Smooth muscle cell (in vitro differentiated cells): ENCODE measurements around the gene PCP2. TPM values are rescaled to one million over a fixed set of nuclear protein-coding genes. Genes with fewer than 3 reads are reported as not detected.

Source experiments
- DNase-seq: peaks from one replicate; lab custom pipeline; 2025; ENCODE audit not compliant: unreplicated experiment; lab: John Stamatoyannopoulos, UW
- H2AFZ ChIP-seq: fragments of 200-600 bp; sonication (generic); 2 replicates; pipeline ENCODE4 v1.6.0; 2016; ENCODE audit warnings: antibody characterized with exemption, low read depth, mild to moderate bottlenecking
- H3F3A ChIP-seq: fragments of 200-600 bp; sonication (generic); 2 replicates; pipeline ENCODE4 v1.6.0; 2017; ENCODE audit warnings: antibody characterized with exemption, low read depth
- H3K27ac ChIP-seq: fragments of 200-600 bp; sonication (generic); 2 replicates; pipeline ENCODE4 v1.5.1; 2016; ENCODE audit warnings: low read depth, mild to moderate bottlenecking
- H3K27me3 ChIP-seq: fragments of 200-600 bp; sonication (generic); 2 replicates; pipeline ENCODE4 v1.6.1; 2016; ENCODE audit warnings: low read depth, mild to moderate bottlenecking
- H3K36me3 ChIP-seq: fragments of 200-600 bp; sonication (generic); 2 replicates; pipeline ENCODE4 v1.5.1; 2016; ENCODE audit warnings: low read depth
- H3K4me1 ChIP-seq: fragments of 200-600 bp; sonication (generic); 2 replicates; pipeline ENCODE4 v1.5.1; 2016; ENCODE audit warnings: low read depth
- H3K4me2 ChIP-seq: fragments of 200-600 bp; sonication (generic); 2 replicates; pipeline ENCODE4 v1.6.0; 2016; ENCODE audit warnings: mild to moderate bottlenecking
- H3K4me3 ChIP-seq: fragments of 200-600 bp; sonication (generic); 2 replicates; pipeline ENCODE4 v1.5.1; 2016; ENCODE audit warnings: mild to moderate bottlenecking
- H3K79me2 ChIP-seq: fragments of 200-600 bp; sonication (generic); 2 replicates; pipeline ENCODE4 v1.6.0; 2016; ENCODE audit warnings: low read depth, mild to moderate bottlenecking
- H3K9ac ChIP-seq: fragments of 200-600 bp; sonication (generic); 2 replicates; pipeline ENCODE4 v1.6.0; 2016; ENCODE audit warnings: low read depth
- H3K9me3 ChIP-seq: fragments of 200-600 bp; sonication (generic); replicated peaks from 2 replicates; pipeline ENCODE4 v1.5.1; 2016; ENCODE audit warnings: low read depth
- H4K20me1 ChIP-seq: fragments of 200-600 bp; sonication (generic); 2 replicates; pipeline ENCODE4 v1.6.0; 2016; ENCODE audit warnings: low read depth
- CTCF ChIP-seq: fragments of 200-600 bp; sonication (generic); IDR thresholded peaks from 2 replicates; pipeline ENCODE4 v1.5.1; 2017; ENCODE audit warnings: borderline replicate concordance, mild to moderate bottlenecking, antibody characterized with exemption; ENCODE audit not compliant: insufficient read depth, poor library complexity, severe bottlenecking
- WGBS: methylation state at CpG from one replicate; pipeline ENCODE4 v1.1.7; 2016; ENCODE audit warnings: low lambda C conversion rate; 5-methylcytosine and 5-hydroxymethylcytosine counted together
- polyA plus RNA-seq: library from polyadenylated mRNA; unstranded; fragments of >200 nt; fragmentation: Nextera tagmentation; extraction: Ambion mirVana; gene quantifications from 2 replicates; pipeline ENCODE4 v1.2.1, GENCODE V29; 2016
- total RNA-seq: library from RNA; depleted of rRNA; stranded (reverse); fragments of >200 nt; gene quantifications from 2 replicates; pipeline ENCODE4 v1.2.3, GENCODE V29; 2014

Gene PCP2
- total and polyA plus RNA-seq, 2 experiments from 2014 or later, result 0.35 TPM; not detected in 1

GRCh38 chr19:7680606-7681339 lies 47.3 kb upstream of the PCP2 start, which contains the start of gene TRAPPC5:
TRAPPC5 (plus strand) TSS chr19:7680833; CDS start chr19:7682254, 1,421 bp downstream.
- Histone ChIP-seq H3K4me2 (peak within 1 kb of the TSS; percentile 97), H3K79me2 (peaks cover 5% of the 10 kb centered on the region), H3K4me3 (peak within 1 kb of the TSS; percentile 100), H3K27me3 (peaks cover 12% of the 10 kb centered on the region), H4K20me1 (peaks cover 34% of the 10 kb centered on the region), H3K27ac (no peak within 1 kb of the TSS), H3K4me1 (no peaks in the 10 kb centered on the region), H3K36me3 (no peaks in the 10 kb centered on the region), H2AFZ (peak within 1 kb of the TSS; percentile 100), H3F3A (no peaks in the 10 kb centered on the region), H3K9me3 (no peaks in the 10 kb centered on the region), H3K9ac (peak within 1 kb of the TSS; percentile 91)
- WGBS, result 2% methylated on average over 67 of the region's 79 CpGs
- DNase-seq, result peak; percentile 62
- peak; percentile 96 for TF ChIP-seq CTCF

GRCh38 chr19:7679771-7680605 lies 46.5 kb upstream of the PCP2 start:
- Histone ChIP-seq H3K27ac (no peak overlapping the region), H2AFZ (peak overlapping the region; percentile 10), H3K4me3 (peak overlapping the region; percentile 100), H3K9ac (no peak overlapping the region), H3K4me1 (no peaks in the 10 kb centered on the region), H4K20me1 (peaks cover 26% of the 10 kb centered on the region), H3K36me3 (no peaks in the 10 kb centered on the region), H3K9me3 (no peaks in the 10 kb centered on the region), H3F3A (no peaks in the 10 kb centered on the region), H3K4me2 (peak overlapping the region; percentile 97), H3K27me3 (peaks cover 12% of the 10 kb centered on the region), H3K79me2 (peaks cover 5% of the 10 kb centered on the region)
- 64% methylated on average over 22 of the region's 22 CpGs for WGBS
- DNase-seq, result no peak
- no peak for TF ChIP-seq CTCF

GRCh38 chr19:7678971-7679751 lies 45.6 kb upstream of the PCP2 start:
- no peaks in the 10 kb centered on the region for H3K4me1 ChIP-seq
- no peak for DNase-seq
- no peak overlapping the region for H3K27ac ChIP-seq
- H3K9ac ChIP-seq, result no peak overlapping the region
- peaks cover 5% of the 10 kb centered on the region for H3K79me2 ChIP-seq
- H4K20me1 ChIP-seq, result peaks cover 18% of the 10 kb centered on the region
- H2AFZ ChIP-seq, result no peak overlapping the region
- H3K4me3 ChIP-seq, result no peak overlapping the region
- no peaks in the 10 kb centered on the region for H3K36me3 ChIP-seq
- no peaks in the 10 kb centered on the region for H3K9me3 ChIP-seq
- no peak overlapping the region for H3K4me2 ChIP-seq
- no peaks in the 10 kb centered on the region for H3F3A ChIP-seq
- TF ChIP-seq CTCF, result no peak
- H3K27me3 ChIP-seq, result peaks cover 12% of the 10 kb centered on the region
- WGBS, result 74% methylated on average over 30 of the region's 30 CpGs
